Measurements from ENCODE around the gene ENTPD5.
"Not testable (repeated sequence)": the region's sequence is repeated elsewhere in the genome, so short reads cannot be mapped to it uniquely, and the experiment has no call there.

Gene ENTPD5, protein sequence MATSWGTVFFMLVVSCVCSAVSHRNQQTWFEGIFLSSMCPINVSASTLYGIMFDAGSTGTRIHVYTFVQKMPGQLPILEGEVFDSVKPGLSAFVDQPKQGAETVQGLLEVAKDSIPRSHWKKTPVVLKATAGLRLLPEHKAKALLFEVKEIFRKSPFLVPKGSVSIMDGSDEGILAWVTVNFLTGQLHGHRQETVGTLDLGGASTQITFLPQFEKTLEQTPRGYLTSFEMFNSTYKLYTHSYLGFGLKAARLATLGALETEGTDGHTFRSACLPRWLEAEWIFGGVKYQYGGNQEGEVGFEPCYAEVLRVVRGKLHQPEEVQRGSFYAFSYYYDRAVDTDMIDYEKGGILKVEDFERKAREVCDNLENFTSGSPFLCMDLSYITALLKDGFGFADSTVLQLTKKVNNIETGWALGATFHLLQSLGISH

DNA sequence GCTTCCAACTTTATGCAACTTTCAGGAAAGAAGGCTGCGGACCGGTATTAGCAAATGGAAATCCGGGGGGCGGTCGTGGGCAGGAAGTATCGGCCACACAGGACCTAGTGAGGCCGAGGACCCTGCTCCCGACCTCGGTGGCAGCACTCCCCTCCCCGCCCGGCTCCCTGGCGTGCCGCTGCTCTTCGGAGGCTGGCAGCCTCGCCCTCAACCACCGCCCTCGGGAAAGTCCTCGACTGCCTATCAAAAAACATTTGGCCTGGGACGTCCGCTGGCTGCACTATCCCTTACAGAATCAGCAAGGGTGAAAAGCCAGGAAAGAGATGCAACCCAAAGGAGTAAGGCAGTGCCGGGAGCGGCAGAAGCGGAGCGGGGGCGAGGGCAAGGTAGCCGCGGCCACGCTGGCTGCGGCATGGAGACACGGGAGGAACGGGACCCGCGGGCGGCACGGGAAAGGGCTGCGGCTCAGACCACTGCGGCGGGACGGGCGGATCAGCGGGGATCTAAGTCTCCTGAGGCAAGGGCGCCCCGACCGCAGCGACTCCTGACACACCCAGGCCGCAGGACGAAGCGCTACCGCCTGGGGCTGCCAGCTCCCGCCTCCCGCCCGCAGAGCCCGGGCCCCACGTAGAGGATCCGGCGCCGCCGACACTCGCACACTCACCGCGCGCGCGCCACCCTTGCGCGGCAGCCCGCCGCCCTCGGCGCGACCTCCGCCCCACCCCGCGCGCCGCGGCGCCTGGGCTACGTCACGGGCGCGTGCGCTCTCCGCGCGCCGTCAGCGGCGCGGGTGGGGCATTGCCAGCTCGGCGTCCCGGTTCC, at the start of gene ENTPD5, which contains the start of gene BBOF1:
TSS of gene ENTPD5 (minus strand) at position 703 of the 822 bp plus-strand sequence. CDS start 31,186 bp downstream, outside the sequence.
TSS of gene BBOF1 (plus strand) at position 764 of the 822 bp plus-strand sequence. CDS start 130 bp downstream, outside the sequence.
- peak; percentile 86 for DNase-seq

DNA sequence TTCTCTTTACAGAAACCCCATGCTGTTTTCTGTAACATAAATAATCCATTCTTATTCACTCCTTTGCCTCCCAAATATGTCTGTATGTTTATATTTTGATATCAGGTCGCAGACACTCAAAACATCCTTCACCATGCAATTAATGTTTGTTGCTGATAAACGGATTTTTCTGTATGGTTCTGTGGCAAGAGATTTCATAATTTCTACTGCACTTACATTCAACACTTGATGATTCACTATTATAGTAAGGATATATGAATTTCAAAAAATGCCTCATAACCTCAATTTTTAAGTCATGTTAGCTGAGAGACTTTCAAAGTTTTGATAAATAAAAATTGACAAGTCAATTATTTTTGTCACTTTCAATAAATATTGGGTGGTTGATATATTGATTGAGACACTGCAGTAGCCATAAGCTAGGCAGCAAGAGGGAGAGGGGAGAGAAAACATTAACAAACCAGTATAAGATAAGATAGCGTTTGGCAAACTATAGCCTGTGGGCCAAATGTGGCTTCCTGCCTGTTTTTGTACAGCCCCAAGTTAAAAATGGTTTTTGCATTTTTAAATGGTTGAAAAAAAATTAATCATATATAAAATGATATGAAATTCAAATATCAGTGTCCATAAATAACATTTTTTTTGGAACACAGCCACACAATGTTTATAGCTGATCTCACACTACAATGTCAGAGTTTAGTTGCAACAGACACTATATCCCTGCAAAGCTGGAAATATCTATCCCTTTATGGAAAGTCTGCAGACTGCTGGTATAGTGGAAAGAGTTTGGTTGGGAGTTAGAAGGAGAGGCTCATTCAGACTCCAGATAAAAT, 46.9 kb upstream of the ENTPD5 start:
- no peak for DNase-seq

DNA sequence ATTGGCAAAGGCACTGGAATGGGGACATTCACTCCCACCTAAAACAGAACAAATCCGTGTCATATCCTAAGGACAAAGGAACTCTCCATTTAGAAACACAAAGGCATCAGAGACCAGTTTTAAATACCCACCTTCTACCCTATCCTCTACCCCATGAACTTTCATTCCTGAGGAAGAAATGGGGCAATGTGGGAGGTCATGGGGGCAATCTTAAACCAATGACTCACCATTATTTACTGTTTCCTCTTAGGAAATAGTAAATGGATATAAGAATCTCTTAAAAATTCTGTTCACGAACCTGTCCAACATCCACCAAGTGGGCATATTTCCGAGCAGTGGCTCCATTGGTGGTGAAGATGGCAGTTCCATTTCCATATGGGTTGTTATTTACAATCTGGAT, 45.8 kb upstream of the ENTPD5 start:
- no peak for DNase-seq

DNA sequence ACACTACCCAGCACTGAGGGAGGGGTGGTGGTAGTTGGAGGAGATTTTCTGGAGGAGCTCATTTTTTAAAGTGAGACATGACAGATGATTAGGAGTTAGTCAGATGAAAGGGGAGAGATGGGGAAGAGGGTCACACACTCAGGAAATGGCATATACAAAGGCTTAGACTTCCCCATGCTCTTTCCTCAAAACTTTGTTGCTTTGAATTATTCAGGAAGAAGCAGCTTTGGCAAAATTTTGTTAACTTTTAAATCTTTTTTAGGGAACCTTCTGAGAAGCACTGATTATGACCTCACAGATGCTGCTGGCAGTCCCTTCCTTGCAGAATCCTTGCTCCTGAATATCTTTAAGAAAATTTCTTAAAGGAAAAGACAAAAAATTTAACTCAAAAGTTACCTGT, 45.3 kb upstream of the ENTPD5 start:
- no peak for DNase-seq

DNA sequence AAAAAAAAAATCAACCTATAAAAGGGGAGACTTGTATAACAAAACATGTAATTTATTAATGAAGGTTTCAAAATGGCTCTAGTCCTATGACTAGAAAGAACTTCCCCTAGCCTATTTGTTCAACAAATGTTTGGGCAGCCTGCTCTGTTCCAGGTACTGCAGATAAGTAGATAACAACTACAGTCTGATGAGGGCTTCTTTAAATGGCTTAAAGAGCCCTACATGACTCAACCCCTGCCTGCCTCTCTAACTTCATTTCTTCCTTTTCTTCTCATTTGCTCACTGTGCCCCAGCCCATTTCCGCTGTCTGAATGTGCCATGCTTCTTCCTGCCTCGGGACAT, 43.7 kb upstream of the ENTPD5 start:
- no peak for DNase-seq

DNA sequence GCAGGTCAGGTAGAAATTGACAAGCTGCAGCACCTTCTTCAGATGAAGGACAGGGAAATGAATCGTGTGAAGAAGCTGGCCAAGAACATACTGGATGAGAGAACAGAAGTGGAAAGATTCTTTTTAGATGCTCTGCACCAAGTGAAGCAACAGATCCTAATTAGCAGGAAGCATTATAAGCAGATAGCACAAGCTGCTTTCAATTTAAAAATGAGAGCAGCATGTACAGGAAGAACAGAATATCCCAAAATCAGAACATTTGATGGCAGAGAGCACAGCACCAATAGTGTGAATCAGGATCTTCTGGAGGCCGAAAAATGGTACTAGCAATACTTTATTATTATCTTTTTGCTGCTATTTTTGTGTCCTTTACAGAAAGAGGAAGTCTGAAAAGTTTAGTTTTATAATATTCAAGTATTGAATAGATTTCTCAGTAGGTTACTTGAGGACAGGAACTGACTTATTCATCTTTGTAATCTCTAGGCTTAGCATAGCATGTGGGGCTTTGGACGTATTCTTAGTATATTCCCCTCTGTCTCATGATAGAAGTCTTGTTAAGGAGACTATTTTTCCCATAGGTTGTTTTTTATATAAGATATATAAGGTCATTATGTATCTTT, 30.9 kb upstream of the ENTPD5 start:
- DNase-seq, result no peak

DNA sequence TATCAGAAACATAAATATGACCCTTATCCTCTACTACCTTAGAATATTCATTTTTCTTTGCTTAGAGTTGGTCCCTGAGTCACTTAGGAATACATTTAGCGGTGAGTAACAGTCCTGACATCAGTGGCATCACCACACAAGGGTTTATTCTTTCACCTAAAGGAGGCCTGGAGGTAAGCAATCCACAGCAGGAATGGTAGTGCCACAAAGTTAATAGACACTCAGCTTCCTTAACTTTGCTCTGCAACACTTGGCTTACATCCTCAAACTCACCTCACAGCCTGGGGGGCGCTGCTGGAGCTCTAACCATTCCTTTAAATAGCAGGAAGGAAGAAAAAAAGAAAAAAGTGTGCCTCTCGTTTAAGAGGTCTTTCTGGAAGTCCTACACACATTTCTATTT, 29.2 kb upstream of the ENTPD5 start:
- DNase-seq, result no peak

DNA sequence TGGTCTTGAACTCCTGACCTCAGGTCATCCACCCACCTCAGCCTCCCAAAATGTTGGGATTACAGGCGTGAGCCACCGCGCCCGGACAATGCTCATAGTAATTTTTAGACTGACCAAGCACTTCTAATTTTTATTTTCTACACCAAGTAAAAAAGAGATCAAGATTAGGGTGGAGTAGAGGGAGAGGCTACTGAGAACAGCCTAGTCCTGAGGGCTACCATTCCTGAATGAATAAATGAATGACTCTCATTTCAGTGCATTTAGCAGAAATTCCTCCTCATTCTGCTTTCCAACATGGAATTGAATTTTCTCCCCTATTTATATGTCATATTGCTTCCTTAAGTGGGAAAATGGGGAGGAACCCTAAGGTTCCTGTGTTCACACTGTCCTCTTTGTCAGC, 26.4 kb upstream of the ENTPD5 start:
- no peak for DNase-seq

DNA sequence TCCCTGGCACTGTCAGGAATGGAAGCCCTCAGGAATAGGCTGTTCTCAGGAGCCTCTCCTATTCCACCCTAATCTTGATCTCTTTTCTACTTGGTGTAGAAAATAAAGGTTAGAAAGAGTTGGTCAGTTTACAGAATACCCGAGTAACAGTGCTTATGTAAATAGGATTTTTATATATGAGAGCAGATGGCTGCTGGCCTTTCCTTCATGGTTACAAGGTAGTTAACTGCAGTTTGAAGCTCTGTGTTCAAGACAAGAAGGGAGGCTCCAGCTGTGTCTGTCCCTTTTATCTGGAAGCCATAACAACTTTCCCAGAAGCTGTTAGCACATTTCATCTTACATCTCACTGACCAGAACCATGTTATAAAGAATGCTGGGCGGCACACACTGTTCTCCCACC, 23.2 kb upstream of the ENTPD5 start:
- no peak for DNase-seq

DNA sequence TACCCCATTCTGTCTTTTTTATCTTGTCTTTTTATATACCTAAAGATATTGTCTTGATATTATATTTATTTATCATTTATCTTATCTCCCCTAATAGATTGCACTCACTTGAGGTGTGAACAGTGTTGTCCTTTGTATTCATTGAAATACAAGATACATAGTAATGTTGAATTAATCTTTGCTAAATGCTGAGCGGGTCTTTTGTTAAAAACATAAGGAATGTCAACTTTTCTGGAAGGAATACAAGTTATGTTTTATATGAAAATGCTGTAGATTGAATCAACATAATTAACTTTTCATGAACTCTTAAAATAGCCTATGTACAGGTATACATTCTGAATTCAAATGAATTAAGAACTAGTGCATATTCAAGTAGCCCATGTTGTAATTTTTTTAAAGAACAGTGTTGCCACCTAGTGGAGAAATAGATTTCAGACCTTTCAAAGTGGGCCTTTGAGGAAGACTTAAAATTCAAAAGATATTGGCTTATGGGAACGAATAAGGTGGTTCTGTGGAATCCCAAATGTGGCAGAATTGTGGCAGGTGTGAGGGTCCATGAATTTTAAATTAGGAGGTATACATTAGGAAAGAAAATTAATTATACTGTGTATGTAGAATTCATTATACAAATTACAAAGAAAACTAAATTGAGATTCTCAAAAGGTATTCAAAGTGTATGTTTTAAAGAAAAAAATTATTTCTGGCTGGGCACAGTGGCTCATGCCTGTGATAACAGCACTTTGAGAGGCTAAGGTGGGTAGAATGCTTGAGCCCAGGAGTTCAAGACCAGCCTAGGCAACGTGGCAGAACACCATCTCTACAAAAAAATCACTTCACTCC, 19.2 kb upstream of the ENTPD5 start:
- DNase-seq, result no peak

DNA sequence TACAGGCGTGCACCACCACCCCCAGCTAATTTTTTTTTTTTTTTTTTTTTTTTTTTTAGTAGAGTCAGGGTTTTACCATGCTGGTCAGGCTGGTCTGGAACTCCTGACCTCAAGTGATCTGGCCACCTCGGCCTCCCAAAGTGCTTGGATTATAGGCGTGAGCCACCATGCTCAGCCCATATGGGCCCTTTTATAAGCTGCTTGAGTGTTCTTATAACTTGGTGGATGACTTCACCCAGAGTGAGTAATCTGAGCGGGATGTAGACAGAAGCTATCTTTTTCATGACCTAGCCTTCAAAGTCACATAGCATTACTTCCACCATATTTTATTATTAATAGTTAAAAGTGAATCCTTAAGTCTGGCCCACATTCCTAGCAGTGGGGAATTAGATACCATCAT, 16.5 kb upstream of the ENTPD5 start:
- DNase-seq, result no peak

DNA sequence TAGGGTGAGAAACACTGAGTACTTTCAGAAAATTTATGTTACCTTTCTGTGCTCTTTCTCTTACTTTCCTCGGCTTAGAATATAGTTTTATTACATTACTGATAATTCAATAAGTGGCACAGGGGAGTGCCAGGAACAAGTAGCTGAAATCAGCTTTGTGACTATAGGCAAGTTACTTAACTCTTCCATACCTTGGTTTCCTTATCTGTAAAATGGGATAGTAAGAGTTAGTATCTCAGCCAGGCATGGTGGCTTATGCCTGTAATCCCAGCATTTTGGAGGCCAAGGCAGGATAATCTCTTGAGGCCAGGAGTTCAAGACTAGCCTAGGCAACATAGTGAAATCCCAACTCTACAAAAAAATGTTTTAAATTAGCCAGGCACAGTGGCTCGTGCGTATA, 15.5 kb upstream of the ENTPD5 start:
- DNase-seq, result no peak

DNA sequence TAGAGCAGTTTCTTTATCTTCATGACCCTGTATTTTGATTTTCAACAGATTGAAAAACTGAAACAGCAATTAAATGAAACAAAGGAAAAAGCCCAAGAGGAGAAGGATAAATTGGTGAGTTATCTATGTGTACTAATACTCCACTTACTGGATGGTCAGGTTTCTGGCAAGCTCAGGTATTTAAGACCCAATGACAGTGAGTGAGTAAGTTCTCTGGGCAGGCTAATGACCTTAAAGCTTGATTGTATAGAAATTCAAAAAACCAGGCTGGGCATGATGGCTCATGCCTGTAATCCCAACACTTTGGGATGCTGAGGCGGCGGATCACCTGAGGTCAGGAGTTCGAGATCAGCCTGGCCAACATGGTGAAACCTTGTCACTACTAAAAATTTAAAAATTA, 10.0 kb upstream of the ENTPD5 start:
- DNase-seq, result no peak

DNA sequence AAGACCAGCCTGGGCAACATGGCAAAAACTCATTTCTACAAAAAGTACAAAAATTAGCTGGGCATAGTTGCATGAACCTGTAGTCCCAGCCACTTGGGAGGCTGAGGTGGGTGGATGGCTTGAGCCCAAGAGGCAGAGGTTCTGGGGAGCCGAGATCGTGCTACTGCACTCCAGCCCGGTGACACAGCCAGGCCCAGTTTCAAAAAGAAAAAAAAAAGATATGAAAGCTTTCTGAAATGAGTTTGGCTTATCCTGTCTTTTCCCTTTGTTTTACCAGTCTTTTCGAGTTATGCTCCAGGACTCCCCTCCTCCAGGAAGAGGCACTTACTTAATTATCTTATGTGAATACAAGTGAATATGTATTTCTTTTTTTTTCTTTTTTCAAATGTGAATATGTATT, 3.3 kb upstream of the ENTPD5 start:
- no peak for DNase-seq

DNA sequence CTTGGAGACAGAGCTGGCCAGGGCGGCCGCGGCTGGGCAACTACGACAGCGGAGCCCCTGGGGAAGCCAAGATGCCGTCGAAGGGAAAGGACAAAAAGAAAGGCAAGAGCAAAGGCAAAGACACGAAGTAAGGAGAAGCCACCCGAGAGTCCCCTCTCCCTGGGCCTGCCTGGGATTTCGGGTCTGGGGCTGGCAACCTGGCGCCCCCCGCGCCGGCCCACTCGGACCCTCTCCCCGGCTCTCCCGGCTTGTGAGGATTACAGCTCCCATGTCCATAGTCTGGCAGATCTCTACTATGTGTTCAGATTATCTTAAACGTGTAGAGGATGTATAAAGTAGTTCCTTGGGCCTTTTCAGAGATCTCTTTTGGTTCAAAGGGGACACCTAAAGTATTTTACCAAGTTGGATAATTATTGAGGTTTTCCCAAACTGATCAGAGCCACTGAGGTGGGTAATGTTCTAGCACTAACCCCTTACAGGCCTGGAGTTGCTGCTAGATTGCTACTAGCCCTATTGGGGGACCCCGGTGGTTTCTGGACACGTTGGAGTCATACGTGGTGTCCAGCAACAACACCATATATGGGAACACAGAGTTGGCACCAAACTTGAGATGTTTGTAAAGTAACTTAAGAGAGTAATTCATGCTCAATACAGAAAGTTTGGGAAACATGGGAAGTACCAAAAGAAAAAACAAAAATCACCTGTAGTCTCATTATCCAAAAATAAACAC, 485 bp upstream of the ENTPD5 start:
- no peak for DNase-seq

DNA sequence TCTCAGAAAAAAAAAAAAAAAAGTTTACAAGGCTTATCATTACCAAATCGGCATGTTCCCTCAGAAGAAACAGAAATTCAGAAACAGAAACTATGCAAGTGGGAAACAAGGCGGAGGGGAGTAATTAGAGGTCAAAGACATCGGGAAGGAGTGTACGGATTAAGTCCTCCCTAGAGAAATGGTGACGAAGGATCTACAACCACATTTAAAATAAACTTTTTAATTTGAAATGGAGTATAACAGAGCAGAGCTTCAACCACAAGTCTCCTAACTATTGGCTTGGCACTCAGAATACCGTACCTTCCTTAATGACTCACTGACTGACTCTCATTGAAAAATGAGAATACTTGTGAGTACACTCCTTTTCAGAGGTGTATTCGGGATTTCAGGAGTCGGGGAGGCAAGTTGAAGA, 908 bp downstream of the ENTPD5 start:
- DNase-seq, result no peak

DNA sequence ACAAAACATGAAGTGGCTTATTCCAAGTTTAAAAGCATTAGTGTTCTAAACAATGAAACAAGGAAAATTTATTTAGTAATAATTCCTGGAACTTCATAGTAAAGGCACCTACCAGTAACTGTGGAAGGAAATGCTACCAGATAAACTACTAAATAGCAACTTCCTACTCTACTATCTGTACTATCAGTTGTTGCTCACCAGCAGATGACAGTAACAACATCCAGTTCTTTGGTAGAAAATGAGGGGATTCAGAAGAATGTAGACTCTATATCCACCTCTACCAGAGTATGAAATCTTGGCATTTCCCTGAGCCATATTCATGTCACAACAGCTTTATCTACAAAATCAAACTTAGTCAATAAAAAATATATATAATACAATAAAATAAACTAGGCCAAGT, 3.1 kb downstream of the ENTPD5 start:
- DNase-seq, result no peak

DNA sequence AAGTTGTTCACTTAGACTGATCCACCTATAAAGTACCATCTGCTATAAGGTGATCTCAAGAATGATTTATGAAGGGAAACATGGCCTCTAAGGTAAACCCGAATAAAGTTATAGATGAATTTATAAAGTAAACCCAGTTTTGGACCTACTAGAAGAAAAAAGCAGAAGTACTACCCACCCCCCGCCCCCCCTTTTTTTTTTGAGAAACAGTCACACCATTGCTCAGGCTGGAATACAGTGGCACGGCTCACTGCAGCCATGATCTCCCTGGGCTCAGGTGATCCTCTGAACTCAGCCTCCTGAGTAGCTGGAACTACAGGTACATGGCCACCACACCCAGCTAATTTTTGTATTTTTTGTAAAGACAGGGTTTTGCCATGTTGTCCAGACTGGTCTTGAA, 3.9 kb downstream of the ENTPD5 start:
- no peak for DNase-seq

DNA sequence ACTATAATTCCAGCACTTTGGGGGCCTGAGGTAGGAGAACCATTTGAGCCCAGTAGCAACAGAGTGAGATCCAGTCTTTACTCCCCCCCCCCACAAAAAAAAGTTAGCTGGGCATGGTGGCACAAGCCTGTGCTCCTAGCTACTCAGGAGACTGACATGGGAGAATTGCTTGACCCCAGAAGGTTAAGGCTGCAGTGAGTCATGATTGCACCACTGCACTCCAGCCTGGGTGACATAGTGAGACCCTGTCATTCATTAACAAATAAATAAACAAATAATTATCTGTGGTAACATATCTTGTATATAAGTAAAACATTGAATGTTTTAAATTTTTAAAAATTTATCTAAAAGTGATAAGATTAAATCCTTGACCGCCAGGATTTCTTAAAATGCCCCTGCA, 4.8 kb downstream of the ENTPD5 start:
- DNase-seq, result no peak

DNA sequence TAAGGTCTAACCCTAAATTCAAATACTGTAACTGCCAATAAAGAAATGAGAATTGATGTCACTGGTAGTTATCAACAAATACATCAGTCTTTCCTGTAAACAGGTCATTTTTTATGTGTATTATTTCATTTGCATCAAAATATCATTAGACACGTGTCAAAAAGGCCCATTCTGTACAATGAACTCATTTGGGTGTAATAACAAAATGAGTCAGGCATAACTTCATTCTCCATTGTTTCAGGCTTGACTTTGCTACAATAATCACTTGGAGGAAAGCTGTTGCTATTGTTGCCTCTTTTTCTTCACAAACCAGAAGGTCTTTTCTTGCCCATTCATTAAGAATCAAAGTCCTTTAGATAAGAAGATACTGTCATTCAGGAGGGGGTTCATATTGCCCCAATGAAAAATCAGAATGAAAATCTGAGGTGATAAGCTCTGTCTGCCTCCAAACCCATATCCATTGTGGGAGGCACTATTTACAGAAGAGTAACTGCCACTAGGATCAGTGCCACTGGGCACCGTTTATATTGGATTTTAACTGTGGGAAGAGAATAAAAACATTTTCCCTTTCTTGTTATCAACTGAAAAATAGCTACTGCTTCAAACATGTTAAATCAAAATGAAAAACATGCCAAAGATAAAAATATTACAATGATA, 10.1 kb downstream of the ENTPD5 start:
- DNase-seq, result no peak

DNA sequence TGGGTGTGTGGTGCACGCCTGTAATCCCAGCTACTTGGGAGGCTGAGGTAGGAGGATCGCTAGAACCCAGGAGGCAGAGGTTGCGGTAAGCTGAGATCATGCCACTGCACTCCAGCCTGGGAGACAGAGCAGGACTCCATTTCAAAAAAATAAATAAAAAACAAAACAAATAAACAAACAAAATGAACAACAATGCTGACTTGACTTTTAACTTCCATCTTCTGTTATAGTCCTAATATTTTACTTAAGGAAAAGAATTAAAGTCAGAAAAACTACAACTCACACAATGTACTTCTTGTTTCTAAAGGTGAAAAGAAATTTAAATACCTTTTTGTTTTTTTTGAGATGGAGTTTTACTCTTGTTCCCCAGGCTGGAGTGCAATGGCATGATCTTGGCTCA, 13.4 kb downstream of the ENTPD5 start:
- not testable (repeated sequence) for DNase-seq
